A549 (cell line): ENCODE data around the gene SSNA1.

Source experiments
- BHLHE40 ChIP-seq: IDR thresholded peaks from 2 replicates; pipeline ENCODE4 v1.6.1; 2012; ENCODE audit warnings: low read depth, low read length, inconsistent platforms
- CBX2 ChIP-seq: fragments of 200-600 bp; sonication (generic); IDR thresholded peaks from 2 replicates; pipeline ENCODE4 v1.6.1; 2016; ENCODE audit warnings: low read depth, mild to moderate bottlenecking, borderline replicate concordance
- CTCF ChIP-seq: fragments of >200 bp; sonication (Bioruptor Twin); formaldehyde crosslinking; IDR thresholded peaks from 3 replicates; pipeline ENCODE4 v1.5.1; 2016
- EP300 ChIP-seq, 2 experiments: fragments of >200 bp; sonication (Bioruptor Twin); formaldehyde crosslinking; IDR thresholded peaks; 2 replicates in 1 of 2; 3 replicates in 1 of 2; pipeline ENCODE4 v1.6.1; 2016 to 2017
- FOSB ChIP-seq: fragments of 250-450 bp; sonication (Bioruptor Pico); IDR thresholded peaks from 2 replicates; pipeline ENCODE4 v1.5.0; 2020; ENCODE audit warnings: mild to moderate bottlenecking, moderate library complexity
- HOXB13 ChIP-seq: fragments of 250-450 bp; sonication (Bioruptor Pico); IDR thresholded peaks from 2 replicates; pipeline ENCODE4 v1.5.0; 2020; ENCODE audit warnings: low read depth, mild to moderate bottlenecking, moderate library complexity
- JUN ChIP-seq, 2 experiments: fragments of >200 bp; sonication (Bioruptor Twin); formaldehyde crosslinking; IDR thresholded peaks; 2 replicates in 1 of 2; 3 replicates in 1 of 2; pipeline ENCODE4 v1.6.1; 2016 to 2017
- POLR2AphosphoS2 ChIP-seq: conservative IDR thresholded peaks from 2 replicates; pipeline ENCODE4 v1.6.1; 2012; ENCODE audit warnings: low read length, improper control_type of control experiment, inconsistent platforms
- REST ChIP-seq: fragments of 200-600 bp; sonication (generic); IDR thresholded peaks from 2 replicates; pipeline ENCODE4 v1.6.1; 2016; ENCODE audit warnings: antibody characterized with exemption, mild to moderate bottlenecking, moderate library complexity
- RFX5 ChIP-seq: fragments of 450-650 bp; IDR thresholded peaks from 2 replicates; pipeline ENCODE4 v1.7.1; 2014; ENCODE audit warnings: antibody characterized with exemption, mild to moderate bottlenecking, moderate library complexity
- SMC3 ChIP-seq: fragments of >200 bp; sonication (Bioruptor Twin); formaldehyde crosslinking; IDR thresholded peaks from 3 replicates; pipeline ENCODE4 v1.6.1; 2018; ENCODE audit warnings: inconsistent platforms
- TFCP2L1 ChIP-seq: fragments of 250-450 bp; sonication (Bioruptor Pico); IDR thresholded peaks from 2 replicates; pipeline ENCODE4 v1.5.0; 2021; ENCODE audit warnings: mild to moderate bottlenecking

- no peak for TF ChIP-seq TFCP2L1 (CRISPR knock-in tag)
- no peak for TF ChIP-seq CTCF
- no peak for TF ChIP-seq SMC3
- no peak for TF ChIP-seq BHLHE40
- TF ChIP-seq EP300 (IDR thresholded peaks at IDR 0.05): no peak
- no peak for TF ChIP-seq HOXB13 (CRISPR knock-in tag)
- no peak for TF ChIP-seq FOSB (CRISPR knock-in tag)
- no peak for TF ChIP-seq CBX2
- TF ChIP-seq POLR2AphosphoS2: no peak
- no peak for TF ChIP-seq JUN (IDR thresholded peaks at IDR 0.05)
- no peak for TF ChIP-seq RFX5
- no peak for TF ChIP-seq REST
These were observed 13.7 kb upstream of the SSNA1 start for GRCh38 chr9:137174722-137175293.
